HepG2 (cell line): ENCODE measurements around the gene PLSCR5. TPM values are rescaled to one million over a fixed set of nuclear protein-coding genes. Genes with fewer than 3 reads are reported as not detected.

Source experiments
- ATAC-seq: fragments of 200-7000 bp; cut with Tn5 transposase; 3 replicates; pipeline ENCODE4 v1.9.1; 2020; ENCODE audit warnings: mild to moderate bottlenecking, moderate library complexity
- BruUV-seq: library from RNA; stranded (reverse); fragments of 400-500 nt; replicated peaks from 2 replicates; lab custom pipeline; 2021; lab: Mats Ljungman, UMichigan
- CTCF ChIA-PET: fragments of 300-600 bp; formaldehyde crosslinking; extraction: SDS; loops from one replicate; lab custom pipeline; 2021; ENCODE audit warnings: low total read pairs, inconsistent platforms, low intra/inter-chr PET ratio; lab: Yijun Ruan, JAX
- POLR2A ChIA-PET: fragments of 350-600 bp; sonication (Branson Sonifier 250); formaldehyde crosslinking; loops from one replicate; lab custom pipeline; 2020; ENCODE audit warnings: antibody characterized with exemption, inconsistent platforms; lab: Yijun Ruan, JAX
- DNase-seq: peaks from one replicate; pipeline ENCODE4 v3.0.0-alpha.2; 2015; ENCODE audit warnings: low spot score
- FAIRE-seq: peaks from 3 replicates; lab custom pipeline; 2011; peaks lifted over from hg19 to GRCh38; lab: Jason Lieb, UNC
- H2AFZ ChIP-seq: one replicate; pipeline ENCODE4 v1.6.1; 2011; ENCODE audit warnings: low read length, inconsistent platforms
- H3K27ac ChIP-seq: fragments of 300-600 bp; 3 replicates; pipeline ENCODE4 v1.8.0; 2011; ENCODE audit warnings: mixed run types, mild to moderate bottlenecking, mixed read lengths, low read length, inconsistent platforms; ENCODE audit not compliant: insufficient read depth; ENCODE audit errors: extremely low read length
- H3K27me3 ChIP-seq, 2 experiments: fragments of 200-600 bp in 1 of 2; 2 replicates in 1 of 2; 3 replicates in 1 of 2; pipeline versions ENCODE4 v1.6.0 to v1.8.0; 2011; ENCODE audit warnings: low read length in 2 of 2, mild to moderate bottlenecking in 2 of 2, moderate library complexity in 2 of 2, inconsistent platforms in 1 of 2; ENCODE audit not compliant: insufficient read depth in 2 of 2, control insufficient read depth in 1 of 2
- H3K36me3 ChIP-seq, 2 experiments: fragments of 200-600 bp in 1 of 2; replicated peaks in 1 of 2; 2 replicates in 1 of 2; 3 replicates in 1 of 2; pipeline versions ENCODE4 v1.5.1 to v1.8.0; 2011; ENCODE audit warnings: low read length in 2 of 2, inconsistent platforms in 1 of 2; ENCODE audit not compliant: insufficient read depth in 2 of 2, control insufficient read depth in 1 of 2
- H3K4me1 ChIP-seq: 2 replicates; pipeline ENCODE4 v1.5.1; 2012; ENCODE audit warnings: low read length, inconsistent platforms; ENCODE audit not compliant: insufficient read depth
- H3K4me2 ChIP-seq: 2 replicates; pipeline ENCODE4 v1.6.0; 2011; ENCODE audit warnings: low read depth, low read length, inconsistent platforms
- H3K4me3 ChIP-seq, 3 experiments: fragments of 200-600 bp in 1 of 3; sonication (generic), shearing (Covaris generic) in 1 of 3; replicated peaks in 1 of 3; 2 replicates each; pipeline ENCODE4 v1.5.1; 2011 to 2016; ENCODE audit warnings: low read length in 3 of 3, inconsistent platforms in 2 of 3, low read depth in 2 of 3, mild to moderate bottlenecking in 2 of 3, control low read depth in 1 of 3, mixed read lengths in 1 of 3; ENCODE audit not compliant: insufficient read depth in 1 of 3
- H3K79me2 ChIP-seq: one replicate; pipeline ENCODE4 v1.6.1; 2011; ENCODE audit warnings: low read length, inconsistent platforms; ENCODE audit not compliant: insufficient read depth
- H3K9ac ChIP-seq: 2 replicates; pipeline ENCODE4 v1.6.0; 2011; ENCODE audit warnings: mild to moderate bottlenecking, low read depth, low read length, inconsistent platforms; ENCODE audit not compliant: insufficient read depth
- H3K9me3 ChIP-seq: 2 replicates; pipeline ENCODE4 v1.5.1; 2012; ENCODE audit warnings: mild to moderate bottlenecking, low read length
- H4K20me1 ChIP-seq: 2 replicates; pipeline ENCODE4 v1.6.0; 2011; ENCODE audit warnings: inconsistent platforms, mild to moderate bottlenecking, low read length, moderate library complexity; ENCODE audit not compliant: insufficient read depth
- CREM ChIP-seq, 2 experiments: sonication (generic) in 1 of 2; formaldehyde crosslinking in 1 of 2; IDR thresholded peaks; 2 replicates each; pipeline versions ENCODE4 v1.4.0 to v1.6.1; 2016 to 2020; ENCODE audit warnings: antibody characterized with exemption in 1 of 2, mild to moderate bottlenecking in 1 of 2, missing genetic modification reagents in 1 of 2
- FOXJ3 ChIP-seq: sonication (generic); formaldehyde crosslinking; IDR thresholded peaks from 2 replicates; pipeline ENCODE4 v1.4.0; 2020; ENCODE audit warnings: missing genetic modification reagents, mild to moderate bottlenecking, borderline replicate concordance
- ONECUT2 ChIP-seq: sonication (generic); formaldehyde crosslinking; IDR thresholded peaks from 2 replicates; pipeline ENCODE4 v1.4.0; 2020; ENCODE audit warnings: missing genetic modification reagents
- REST ChIP-seq, 2 experiments: IDR thresholded peaks; 2 replicates each; pipeline ENCODE4 v1.6.1; 2011 to 2012; ENCODE audit warnings: low read length in 2 of 2, borderline replicate concordance in 1 of 2, low read depth in 1 of 2, mild to moderate bottlenecking in 1 of 2, moderate library complexity in 1 of 2
- TCF7 ChIP-seq: sonication (generic); IDR thresholded peaks from 2 replicates; pipeline ENCODE4 v1.6.1; 2016; ENCODE audit warnings: antibody characterized with exemption, low read depth
- WGBS: methylation state at CpG from one replicate; pipeline ENCODE4 v1.1.6; 2017; ENCODE audit warnings: low lambda C conversion rate; 5-methylcytosine and 5-hydroxymethylcytosine counted together
- in situ Hi-C: cut with HindIII; loops from 2 replicates; pipeline ENCODE4 v1.10.0; 2017; ENCODE audit warnings: low pct_unique_long_range_greater_than_20kb; ENCODE audit not compliant: extremely low pct_ligation_motif_present
- intact Hi-C: fragments of 100-400 bp; cut with micrococcal nuclease; formaldehyde crosslinking; loops from one replicate; pipeline ENCODE4 v1.10.0; 2022; ENCODE audit not compliant: unreplicated experiment
- polyA plus RNA-seq, 8 experiments: library from polyadenylated mRNA; depleted of rRNA in 3 of 8; stranded (reverse) in 7 of 8; unstranded in 1 of 8; fragments of >200 nt; fragmentation: Illumina TruSeq in 4 of 8; extraction: Trizol in 4 of 8; gene quantifications; 2 replicates each; pipeline versions ENCODE4 v1.2.1 to v1.2.3, GENCODE V29; 2011 to 2016; ENCODE audit warnings: low read depth in 4 of 8, missing spikeins in 1 of 8, mixed read lengths in 1 of 8; ENCODE audit not compliant: insufficient read depth in 1 of 8
- total RNA-seq, 5 experiments: library from RNA; depleted of rRNA; stranded (reverse); fragments of >200 nt; fragmentation: Illumina TruSeq; extraction: Trizol; gene quantifications; 2 replicates each; pipeline ENCODE4 v1.2.3, GENCODE V29; 2016; ENCODE audit warnings: low read depth in 1 of 5

The PLSCR5 gene
- total and polyA plus RNA-seq, 2 of the 13 experiments (the other 11 are each of a cell fraction or from before 2014, with no cell fraction given), result 0.50 TPM; not detected in 1

GRCh38 chr3:146544929-146545528 lies 60.1 kb downstream of the PLSCR5 start:
- Histone ChIP-seq H3K9me3 (no peaks in the 10 kb centered on the region), H3K79me2 (peaks cover 43% of the 10 kb centered on the region), H3K4me1 (peaks cover 62% of the 10 kb centered on the region), H3K36me3 (no peaks in the 10 kb centered on the region), H3K4me2 (peak overlapping the region; percentile 86), H3K27ac (peak overlapping the region; percentile 88), H3K4me3 (peak overlapping the region; percentile 89 to 93 (median 91)), H2AFZ (peak overlapping the region; percentile 73), H3K9ac (peak overlapping the region; percentile 87; the same call in 1 of the 2 replicates), H4K20me1 (no peaks in the 10 kb centered on the region), H3K27me3 (no peaks in the 10 kb centered on the region)
- FAIRE-seq (no peak), DNase-seq (no peak), ATAC-seq (no peak)
- TF ChIP-seq CREM (IDR thresholded peaks at IDR 0.05) (0 out of 2 replicates have a peak, but pooled peaks have one; percentile 2), CREM (CRISPR knock-in tag; IDR thresholded peaks at IDR 0.05) (no peak), TCF7 (no peak), ONECUT2 (CRISPR knock-in tag) (no peak), FOXJ3 (CRISPR knock-in tag) (no peak), REST (IDR thresholded peaks at IDR 0.05; ENCODE audit: borderline replicate concordance in 1 of 2, low read depth in 1 of 2, low read length in 2 of 2) (0 out of 4 replicates have a peak, but pooled peaks of 1 of the 2 experiments have one; percentile 4)
- ChIA-PET POLR2A (interaction anchor here (0.8 to 2.0 kb wide), 5 partner anchors 30 to 355 kb away, joined by 3 to 14 read pairs (median 3); no protein-coding TSS in a partner anchor), CTCF (no interaction called here)
- in situ Hi-C loops (no loop called here), intact Hi-C loops (loop anchor here (5.0 kb wide), 1 partner anchor 37 kb away; no protein-coding TSS in a partner anchor)
- 53% methylated on average over 8 of the region's 8 CpGs for WGBS
- TSS peak; percentile 93 for BruUV-seq
